CD4-positive, alpha-beta T cell treated with Interferon alpha-2 for 1 hour (primary cell): Measurements from ENCODE around the gene KPNA2.
"Not testable (repeated sequence)": the region's sequence is repeated elsewhere in the genome, so short reads cannot be mapped to it uniquely, and the experiment has no call there.

Experiments
- DNase-seq, 2 donors: peaks; one replicate each; pipeline ENCODE4 v3.0.0-alpha.2; 2020 to 2022

Gene KPNA2

DNA sequence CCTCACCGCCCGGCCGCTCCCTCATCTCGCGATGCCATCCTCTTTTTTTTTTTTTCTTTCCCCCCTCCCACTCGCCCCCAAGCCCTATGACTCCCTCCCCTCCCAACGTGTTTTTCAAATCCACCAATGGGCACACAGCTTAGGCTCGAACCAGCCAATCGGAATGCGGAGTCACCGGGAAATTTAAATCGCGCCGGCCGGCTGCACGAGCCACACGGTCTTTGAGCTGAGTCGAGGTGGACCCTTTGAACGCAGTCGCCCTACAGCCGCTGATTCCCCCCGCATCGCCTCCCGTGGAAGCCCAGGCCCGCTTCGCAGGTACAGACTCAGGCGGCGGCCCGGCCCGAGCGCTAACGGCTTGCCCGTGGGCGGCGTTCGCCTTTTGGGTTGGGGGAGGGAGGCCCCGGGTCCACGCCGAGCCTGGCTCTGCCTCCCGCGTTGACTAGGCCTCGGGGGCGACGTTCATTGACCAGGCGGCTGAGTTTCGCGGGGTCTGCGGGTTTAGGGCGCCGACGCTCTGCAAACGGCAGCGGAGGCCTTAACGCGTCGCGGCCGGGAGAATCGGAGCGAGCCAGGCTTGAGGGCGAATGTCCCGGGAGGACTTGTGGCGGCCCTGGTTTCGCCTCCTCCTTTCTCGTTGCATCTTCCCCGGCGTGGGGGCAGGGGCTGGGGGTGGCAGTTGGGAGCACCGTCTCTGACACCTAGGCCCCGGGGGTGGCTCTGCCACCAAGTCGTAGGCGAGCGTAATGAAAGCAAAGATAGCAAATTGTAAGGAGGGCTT lies at the start of gene KPNA2:
KPNA2 (plus strand) TSS at position 213 of the 781 bp plus-strand sequence. CDS start 1,398 bp downstream, outside the sequence.
- peak; percentile 94 to 97 for DNase-seq

DNA sequence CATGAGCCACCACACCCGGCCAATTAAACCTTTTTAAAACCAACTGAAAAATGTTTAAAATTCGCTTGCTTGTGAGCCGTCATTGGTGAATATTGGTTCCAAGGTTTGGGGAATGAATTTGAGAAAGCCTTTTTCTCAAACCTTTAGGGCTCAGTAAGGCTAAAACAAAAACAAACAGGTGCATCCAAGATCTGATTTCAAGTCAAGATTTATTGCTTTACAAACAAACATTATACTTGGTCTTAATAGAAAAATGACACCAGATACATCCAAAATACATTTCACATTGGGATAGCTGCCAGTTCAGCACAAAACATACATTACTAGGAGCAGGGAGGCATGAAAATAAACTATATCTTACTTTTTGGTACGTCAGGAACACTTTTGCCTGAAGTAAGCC lies 44.6 kb upstream of the KPNA2 start:
- DNase-seq = no peak

- DNase-seq = peak in 1 of 2 donors; percentile 23
These were observed 42.9 kb upstream of the KPNA2 start for GRCh38 chr17:67992548-67993152.

DNA sequence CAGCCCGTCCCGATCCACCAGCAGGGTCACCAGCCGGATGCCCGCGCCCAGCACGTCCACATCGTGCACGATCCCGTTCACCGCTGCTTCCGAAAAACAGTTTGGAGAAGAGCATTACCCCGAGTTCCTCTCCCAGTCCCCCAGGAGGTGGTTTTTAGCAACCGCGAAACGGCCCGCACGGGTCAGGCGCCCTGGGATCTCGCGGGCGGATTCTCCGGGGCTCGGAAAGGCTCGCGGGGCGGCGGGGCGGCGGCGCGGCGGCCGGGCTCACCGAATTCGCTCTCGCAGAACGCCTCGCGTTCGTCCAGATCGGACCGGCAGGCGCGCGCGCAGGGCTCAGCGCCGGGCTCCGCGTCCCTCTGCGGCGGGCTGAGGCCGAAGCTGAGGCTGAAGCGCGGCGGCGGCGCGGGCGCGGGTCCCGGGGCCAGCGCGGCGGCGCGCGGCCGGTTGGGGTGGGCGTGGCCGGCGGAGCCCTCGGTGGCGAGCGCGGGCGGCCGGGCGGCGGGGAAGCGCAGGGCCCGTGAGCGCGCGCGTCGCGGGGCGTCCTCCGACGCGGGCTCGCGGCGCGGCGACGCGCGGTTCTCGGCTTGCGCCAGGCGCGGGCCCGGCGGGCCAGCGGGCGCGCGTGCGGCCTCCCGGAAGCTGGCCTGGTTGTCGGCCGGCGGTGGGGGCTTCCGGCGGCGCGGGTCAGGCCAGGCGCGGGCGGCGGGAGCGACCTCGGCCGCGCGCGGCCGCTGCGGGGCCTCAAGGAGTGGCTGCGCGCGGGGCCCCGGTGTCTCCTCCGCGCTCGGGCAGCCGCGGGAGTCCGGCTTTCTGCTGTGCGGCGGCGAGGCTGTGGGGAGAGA lies 42.2 kb upstream of the KPNA2 start:
- peak; percentile 75 to 80 for DNase-seq

- DNase-seq = no peak
These were observed 41.6 kb upstream of the KPNA2 start for GRCh38 chr17:67993998-67994361.

DNA sequence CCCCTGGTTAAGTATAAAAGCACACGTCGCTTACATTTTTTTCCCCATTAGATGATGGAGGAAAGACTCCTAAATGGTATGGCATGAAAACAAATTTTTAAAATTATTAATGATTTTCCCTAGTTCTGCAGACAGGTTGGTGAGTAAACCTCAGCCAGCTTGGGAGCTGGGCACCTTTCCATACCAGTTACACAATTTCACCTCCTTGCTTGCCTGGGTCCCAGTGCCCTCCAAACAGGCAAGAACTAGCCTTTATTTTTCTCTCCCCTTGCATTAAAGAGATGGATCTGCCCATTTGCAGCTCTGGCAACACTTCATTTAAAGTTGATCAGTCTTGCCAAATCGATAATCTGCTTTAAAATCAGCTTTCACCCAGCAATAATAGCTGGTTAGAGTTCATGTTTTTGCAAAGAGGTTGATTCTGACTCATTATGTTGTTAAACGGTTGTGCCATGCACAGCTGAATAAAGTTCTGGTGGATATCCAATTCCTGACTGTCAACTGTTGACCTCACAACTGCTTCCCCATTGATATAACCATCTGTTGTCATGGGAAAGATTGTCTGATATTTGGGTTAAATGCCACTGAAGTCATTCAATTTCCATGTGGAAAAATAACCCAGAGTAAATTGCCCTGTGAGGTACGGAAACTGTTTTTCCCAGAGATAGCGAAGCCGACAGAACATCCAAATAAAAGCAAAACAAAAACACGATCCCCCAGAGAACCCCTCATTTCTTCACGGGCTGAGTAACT lies 40.5 kb upstream of the KPNA2 start:
- no peak for DNase-seq

DNA sequence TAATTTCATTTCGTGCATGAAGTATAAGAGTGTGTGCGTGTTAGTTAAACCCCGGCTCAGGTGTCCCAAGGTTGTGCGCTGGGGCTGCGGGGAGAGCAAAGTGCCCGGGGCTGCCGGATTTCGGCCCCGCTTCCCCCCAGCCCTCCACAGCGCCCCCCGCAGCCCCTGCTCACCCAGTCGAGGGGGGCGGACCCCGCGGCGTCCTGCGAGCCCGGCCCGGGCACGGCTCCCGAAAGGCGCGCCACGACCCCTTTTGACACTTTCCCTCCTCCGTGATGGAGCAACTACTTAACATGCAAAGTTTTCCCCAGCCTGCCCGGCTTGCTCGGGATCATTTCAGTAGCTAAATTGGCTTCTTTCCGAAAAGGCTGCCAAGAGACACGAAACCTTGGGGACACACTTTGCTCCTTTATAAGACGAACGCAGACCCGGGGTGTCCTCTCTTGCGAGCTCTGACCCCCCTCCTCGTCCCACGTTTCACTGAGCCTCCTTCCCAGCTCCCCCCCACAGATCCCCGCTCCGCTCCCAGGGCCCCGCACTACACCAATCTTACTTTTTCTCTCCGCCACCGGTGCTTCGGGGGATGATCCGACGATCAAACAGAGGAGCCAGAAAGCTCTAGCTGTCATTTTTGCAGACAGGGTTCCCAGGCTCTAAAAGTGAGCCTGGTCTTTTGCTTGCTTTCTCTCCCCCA lies 39.8 kb upstream of the KPNA2 start:
- peak in 1 of 2 donors; percentile 15 for DNase-seq

DNA sequence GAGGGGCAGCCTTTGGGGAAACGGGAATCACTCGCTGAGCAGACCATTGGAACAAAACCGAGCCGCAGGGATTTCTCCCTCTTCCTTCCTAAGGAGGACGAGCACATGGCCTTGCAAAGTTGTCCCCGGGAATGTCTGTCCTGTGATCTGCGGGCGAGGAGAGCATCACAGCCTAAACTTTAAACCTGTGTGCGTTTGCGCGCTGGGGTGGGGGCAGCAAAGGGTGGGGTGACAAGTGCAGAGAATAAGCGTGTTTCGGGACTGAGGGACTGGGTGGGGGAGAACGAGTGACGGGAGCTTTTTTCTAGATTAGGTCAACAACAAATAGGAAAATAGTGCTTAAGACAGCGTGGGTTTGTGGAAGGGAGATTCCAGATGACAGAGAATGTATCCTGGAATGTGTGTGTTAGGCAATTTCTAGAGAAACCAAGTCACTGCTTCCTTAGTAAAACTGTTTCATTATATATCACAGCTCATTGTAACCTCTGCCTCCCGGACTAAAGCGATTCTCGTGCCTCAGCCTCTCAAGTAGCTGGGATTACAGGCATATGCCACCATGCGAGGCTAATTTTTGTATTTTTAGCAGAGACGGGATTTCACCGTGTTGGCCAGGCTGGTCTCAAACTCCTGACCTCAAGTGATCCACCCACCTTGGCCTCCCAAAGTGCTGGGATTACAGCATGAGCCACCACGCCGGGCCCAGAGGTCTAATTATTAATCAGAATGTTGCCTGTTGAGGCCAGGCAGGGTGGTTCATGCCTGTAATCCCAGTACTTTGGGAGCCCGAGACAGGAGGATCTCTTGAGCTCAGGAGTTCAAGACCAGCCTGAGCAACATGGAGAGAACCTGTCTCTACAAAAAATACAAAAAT lies 39.0 kb upstream of the KPNA2 start, which contains the start of gene C17orf58:
C17orf58 (minus strand) TSS at position 169 of the 871 bp plus-strand sequence. CDS start 271 bp downstream, outside the sequence.
- not testable (repeated sequence) for DNase-seq

DNA sequence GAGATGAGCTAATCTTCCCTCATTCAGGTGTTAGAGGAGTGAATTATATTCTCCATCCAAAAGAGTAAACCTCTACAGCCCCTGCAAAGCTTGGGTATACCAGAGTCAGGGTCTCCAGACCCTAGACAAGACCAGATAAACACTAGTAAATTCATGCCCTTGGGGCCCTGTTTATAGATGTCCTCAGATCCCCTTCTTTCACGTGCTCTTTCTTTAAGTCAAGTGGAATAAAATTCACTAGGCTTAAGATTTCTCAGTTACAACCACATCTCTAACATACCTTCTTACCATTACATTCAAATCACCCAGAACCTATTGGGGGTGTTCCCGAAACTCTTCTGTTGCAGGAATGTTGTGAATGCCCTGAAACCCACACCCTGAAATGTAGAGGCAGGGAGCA lies 37.1 kb upstream of the KPNA2 start:
- DNase-seq = no peak

DNA sequence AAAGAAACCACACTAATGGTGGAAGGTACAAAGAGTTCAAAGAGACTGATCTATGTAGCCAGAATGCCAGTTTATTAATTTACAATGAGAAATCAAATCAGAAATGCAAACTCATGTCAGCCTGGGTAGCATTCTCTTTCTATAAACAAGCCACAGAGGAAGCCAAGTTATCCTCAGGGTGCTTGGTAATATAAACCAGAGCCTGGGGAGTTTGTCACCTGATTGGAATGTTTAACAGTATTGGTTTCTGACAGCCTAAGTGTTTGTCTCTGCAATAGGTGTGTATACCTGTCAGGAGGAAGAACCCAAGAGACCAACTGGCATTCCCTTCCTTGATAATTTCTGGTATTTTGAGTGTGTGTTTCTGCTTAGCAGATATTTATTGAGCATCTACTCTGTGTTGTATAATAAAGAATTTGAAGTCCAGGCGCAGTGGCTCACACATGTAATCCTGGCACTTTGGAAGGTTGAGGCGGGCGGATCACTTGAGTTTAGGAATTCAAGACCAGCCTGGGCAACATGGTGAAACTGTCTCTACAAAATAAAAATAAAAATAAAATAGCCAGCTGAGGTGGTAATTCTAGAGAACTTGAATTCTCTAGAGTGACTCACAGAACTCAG lies 36.1 kb upstream of the KPNA2 start:
- no peak for DNase-seq

DNA sequence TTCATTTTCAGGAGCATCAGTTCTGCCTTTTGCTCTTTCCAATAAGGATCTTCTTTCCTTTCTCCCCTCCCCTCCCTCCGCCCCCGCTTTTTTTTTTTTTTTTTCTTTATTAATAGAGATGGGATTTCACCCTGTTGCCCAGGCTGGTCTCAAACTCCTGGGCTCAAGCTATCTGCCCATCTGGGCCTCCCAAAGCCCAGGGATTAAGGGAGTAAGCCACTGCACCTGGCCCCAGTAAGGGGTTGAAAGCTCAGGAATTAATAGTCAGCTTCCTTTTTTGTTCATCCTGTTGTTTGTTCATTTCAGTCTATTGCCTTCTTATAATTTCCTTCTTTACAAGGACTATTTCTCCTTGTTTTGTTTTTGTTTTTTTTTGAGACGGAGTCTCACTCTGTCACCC lies 31.3 kb upstream of the KPNA2 start:
- no peak for DNase-seq

DNA sequence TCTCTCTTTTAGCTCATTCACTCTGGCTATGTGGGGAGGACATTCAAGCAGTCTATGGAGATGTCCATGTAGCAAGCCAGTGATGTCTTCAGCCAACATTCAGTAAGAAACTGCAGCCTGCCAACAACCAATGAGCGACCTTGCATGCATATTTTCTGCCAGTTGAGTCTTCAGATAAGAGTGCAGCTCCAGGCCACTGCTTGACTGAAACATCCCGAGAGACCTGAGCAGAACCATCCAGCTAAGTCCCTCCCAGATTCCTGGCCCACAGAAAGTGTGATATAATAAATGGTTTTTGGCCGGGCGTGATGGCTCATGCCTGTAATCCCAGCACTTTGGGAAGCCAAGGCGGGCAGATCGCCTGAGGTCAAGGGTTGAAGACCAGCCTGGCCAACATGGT lies 28.7 kb upstream of the KPNA2 start:
- no peak for DNase-seq

DNA sequence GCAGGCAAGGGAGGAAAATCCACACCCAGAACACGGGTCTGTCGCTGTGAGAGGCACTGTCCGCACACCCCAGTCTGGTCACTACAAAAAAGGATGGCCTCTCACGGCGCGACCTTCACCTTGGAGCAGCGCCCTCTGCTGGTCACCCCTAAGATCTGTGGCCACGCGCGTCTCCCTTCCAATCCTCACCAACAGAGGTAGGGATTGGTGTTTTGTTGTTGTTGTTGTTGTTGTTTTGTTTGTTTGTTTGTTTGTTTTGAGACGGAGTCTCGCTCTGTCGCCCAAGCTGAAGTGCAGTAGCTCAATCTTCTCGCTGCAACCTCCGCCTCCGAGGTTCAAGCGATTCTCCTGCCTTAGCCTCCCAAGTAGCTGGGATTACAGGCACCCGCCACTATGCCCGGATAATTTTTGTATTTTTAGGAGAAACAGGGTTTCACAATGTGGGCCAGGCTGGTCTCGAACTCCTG lies 24.3 kb upstream of the KPNA2 start:
- DNase-seq = peak; percentile 50 to 66

- no peak for DNase-seq
These were observed 22.1 kb upstream of the KPNA2 start for GRCh38 chr17:68013385-68013784.

DNA sequence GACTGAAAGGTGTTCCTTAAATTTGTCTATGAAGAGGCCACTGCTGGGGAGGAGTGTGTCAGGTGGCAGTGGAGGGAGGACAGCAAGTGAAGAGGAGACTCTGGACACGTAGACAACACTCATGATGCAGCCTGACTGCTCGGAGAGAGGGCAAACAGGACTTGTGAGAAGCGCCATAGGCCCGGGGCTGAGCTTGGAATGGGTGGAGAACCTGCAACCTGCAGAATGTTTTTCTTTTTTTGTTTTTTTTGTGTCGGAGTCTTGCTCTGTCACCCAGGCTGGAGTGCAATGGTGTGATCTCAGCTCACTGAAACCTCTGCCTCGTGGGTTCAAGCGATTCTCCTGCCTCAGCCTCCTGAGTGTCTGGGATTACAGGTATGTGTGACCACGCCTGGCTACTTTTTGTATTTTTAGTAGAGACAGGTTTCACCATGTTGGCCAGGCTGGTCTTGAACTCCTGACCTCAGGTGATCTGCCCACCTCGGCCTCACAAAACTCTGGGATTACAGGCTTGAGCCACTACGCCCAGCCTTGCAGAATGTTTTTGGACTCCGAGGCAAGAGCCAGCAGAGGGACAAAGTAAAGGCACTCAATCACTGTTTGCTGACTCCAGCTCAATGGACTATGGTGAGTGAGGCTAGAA lies 20.3 kb upstream of the KPNA2 start:
- DNase-seq = no peak

- DNase-seq = no peak
These were observed 18.7 kb upstream of the KPNA2 start for GRCh38 chr17:68016838-68017237.

- DNase-seq = not testable (repeated sequence)
These were observed 17.0 kb upstream of the KPNA2 start for GRCh38 chr17:68018493-68018892.

- DNase-seq = no peak
These were observed 16.2 kb upstream of the KPNA2 start for GRCh38 chr17:68019336-68019674.

- peak; percentile 96 to 98 for DNase-seq
These were observed 15.7 kb upstream of the KPNA2 start for GRCh38 chr17:68019675-68020408.
